NCI-H146 (cell line): Measurements from ENCODE around the gene ISL1.

ENCODE experiments used
- DNase-seq: peaks from one replicate; lab custom pipeline; 2025; lab: John Stamatoyannopoulos, UW

The ISL1 gene

DNA sequence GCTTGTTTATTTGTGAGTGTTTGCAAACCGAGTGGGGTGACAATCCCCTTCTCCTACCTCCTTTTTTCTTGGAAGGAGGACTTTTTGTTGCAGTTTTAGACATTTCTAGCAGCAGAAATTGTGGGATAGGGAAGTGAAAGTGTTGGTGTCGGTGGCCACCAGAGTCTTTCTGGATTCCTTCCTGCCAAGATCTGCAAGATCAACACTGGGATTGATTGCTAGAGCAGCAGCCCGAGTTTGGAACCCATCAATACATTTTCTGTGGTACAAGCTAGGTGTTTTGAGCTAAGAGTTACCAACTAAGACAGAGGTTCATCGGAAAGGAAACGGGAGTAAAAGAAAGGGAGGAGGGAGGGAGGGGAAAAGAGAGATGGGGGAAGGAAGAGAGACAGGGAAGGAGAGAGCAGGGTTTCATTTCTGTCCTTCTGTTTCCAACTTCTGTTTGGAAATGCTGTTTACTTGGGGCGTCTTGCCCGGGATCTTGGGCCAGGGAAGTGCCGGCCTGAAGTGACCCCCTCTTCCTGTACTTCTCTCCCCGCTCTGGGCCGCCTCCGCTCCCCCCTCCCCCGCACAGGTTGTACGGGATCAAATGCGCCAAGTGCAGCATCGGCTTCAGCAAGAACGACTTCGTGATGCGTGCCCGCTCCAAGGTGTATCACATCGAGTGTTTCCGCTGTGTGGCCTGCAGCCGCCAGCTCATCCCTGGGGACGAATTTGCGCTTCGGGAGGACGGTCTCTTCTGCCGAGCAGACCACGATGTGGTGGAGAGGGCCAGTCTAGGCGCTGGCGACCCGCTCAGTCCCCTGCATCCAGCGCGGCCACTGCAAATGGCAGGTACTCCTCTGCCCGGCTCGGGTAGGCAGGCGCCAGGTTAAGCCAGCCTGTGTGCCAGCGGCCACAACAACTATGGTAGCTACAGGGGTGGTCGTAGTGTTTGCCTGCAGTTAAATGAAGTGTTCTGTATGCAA is 4.0 kb downstream of the ISL1 start:
- peak; percentile 53 for DNase-seq

GRCh38 chr5:51387884-51388275 is 4.6 kb downstream of the ISL1 start:
- DNase-seq, result peak; percentile 70

GRCh38 chr5:51388488-51389287 is 5.4 kb downstream of the ISL1 start:
- no peak for DNase-seq

GRCh38 chr5:51389288-51389576 is 6.0 kb downstream of the ISL1 start:
- no peak for DNase-seq

DNA sequence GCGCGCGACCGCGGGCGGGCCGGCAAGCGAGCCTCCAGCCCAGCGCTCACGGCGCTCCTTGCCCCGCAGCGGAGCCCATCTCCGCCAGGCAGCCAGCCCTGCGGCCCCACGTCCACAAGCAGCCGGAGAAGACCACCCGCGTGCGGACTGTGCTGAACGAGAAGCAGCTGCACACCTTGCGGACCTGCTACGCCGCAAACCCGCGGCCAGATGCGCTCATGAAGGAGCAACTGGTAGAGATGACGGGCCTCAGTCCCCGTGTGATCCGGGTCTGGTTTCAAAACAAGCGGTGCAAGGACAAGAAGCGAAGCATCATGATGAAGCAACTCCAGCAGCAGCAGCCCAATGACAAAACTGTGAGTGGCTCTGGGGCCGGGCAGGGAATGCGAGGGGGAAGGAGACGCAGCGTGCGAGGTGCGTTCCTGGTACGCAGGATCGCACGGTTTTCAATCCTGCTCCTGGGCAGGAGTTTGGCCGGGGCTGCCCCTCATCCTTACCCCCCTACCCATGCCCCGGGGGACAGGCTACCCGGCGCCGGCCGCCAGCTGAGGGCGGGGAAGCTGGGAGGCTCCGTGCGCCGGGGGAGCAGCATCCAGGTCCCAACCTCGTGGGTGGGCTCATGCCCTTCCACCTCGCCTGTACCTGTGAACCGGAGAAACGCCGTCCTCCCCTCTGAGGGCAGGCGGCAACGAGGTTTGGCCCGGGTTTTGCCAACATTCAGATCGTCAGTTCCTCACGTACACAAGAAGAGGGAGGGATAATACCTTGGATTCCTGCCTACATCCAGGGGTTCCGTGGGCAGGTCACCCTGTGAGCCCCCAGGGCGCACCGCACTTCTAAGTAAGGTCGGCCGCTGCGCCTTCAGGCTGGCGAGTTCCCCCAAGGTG is 6.6 kb downstream of the ISL1 start:
- peak; percentile 5 for DNase-seq

DNA sequence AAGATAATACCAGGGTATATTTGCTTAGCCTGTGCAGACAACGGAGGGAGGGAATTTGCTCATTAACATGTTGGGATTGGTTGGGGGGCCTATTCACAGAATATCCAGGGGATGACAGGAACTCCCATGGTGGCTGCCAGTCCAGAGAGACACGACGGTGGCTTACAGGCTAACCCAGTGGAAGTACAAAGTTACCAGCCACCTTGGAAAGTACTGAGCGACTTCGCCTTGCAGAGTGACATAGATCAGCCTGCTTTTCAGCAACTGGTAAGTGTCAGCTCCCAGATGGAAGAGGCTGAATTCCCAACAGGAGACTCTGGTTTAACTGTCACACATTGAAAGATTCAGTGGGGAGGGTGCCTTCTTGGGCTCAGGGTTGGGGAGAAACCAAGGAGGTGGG is 7.9 kb downstream of the ISL1 start:
- peak; percentile 52 for DNase-seq

DNA sequence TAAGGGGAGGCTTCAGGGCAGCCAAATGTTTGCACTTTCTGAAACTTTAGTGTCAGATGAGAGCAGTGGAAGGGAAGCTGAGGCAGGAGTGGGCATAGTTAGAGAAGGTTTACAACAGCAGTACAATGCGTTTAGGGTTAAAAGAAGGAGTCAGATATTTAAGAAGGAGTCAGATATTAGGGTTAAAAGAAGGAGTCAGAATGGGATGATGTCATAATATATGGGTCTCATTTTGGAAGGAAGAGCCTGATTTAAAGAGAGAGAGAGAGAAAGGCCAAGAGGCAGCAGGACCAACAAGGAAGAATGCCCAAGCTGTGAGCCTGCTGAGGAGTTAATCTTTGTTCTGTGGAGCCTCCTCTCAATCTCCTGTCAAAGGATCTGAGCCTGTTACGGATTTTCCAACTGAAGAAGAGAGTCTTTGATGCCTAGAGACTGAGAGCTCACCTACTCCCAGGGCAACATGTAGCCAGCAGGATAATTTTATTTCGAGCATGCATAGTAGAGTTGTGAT is 9.5 kb downstream of the ISL1 start:
- DNase-seq, result no peak

DNA sequence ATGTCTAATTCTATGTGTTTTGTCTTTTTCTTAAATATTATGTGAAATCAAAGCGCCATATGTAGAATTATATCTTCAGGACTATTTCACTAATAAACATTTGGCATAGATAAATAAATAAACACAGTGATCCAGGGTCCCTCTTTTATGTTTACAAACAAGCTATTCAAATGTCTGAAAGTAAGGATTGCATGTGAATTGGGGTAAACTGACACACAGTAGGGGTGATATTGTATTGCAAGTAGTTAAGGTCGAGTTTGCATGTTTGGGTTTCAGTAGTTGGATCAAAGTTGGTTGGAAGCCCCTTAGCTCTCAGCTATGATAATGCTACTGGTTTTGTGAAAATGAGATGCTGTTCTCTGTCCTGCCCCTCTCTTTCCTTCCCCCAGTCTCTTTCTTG is 11.4 kb downstream of the ISL1 start:
- no peak for DNase-seq

GRCh38 chr5:51395245-51395644 is 12.0 kb downstream of the ISL1 start:
- DNase-seq, result no peak

GRCh38 chr5:51395666-51396356 is 12.6 kb downstream of the ISL1 start:
- DNase-seq, result no peak

GRCh38 chr5:51396797-51397196 is 13.5 kb downstream of the ISL1 start:
- no peak for DNase-seq

DNA sequence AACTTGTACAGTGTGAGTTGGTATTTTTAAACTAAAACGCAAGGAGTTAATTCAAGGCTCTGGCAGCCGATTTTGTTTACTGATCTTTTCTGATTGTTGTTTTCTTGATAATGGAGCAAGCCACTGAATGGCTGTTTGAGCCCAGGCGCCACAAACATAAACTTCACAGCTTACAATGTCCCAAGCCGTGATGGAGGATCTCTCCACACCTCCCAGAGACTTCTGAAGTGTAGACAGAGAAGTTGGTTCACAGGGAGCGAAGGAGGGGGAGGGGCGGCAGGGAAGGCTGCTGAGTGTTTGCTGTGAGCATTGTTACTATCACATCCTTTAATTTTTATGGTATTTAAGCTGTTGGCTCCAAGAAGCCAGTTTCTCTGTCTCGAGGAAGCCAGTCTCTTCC is 14.7 kb downstream of the ISL1 start:
- DNase-seq, result no peak

- no peak for DNase-seq
Observed at GRCh38 chr5:51398875-51399642, 15.8 kb downstream of the ISL1 start.

DNA sequence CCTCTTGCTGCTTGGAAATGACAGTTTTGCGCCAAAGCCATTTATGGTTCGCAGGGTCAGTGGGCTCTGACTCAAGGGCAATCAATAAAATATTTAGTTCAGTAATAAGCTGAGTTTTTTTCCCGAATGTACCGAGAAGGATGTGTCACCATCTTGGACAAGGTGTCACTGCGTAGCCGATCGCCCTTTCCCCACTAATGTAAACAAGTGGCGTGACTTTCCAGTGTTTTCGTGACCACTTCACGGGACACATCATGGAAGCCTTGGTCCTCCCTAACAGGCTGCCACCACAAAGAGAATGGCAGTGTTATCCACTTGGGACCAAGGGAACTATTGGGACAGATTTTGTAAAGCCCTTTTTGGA is 16.4 kb downstream of the ISL1 start:
- DNase-seq, result no peak

- no peak for DNase-seq
Observed at GRCh38 chr5:51404255-51404654, 21.0 kb downstream of the ISL1 start.

DNA sequence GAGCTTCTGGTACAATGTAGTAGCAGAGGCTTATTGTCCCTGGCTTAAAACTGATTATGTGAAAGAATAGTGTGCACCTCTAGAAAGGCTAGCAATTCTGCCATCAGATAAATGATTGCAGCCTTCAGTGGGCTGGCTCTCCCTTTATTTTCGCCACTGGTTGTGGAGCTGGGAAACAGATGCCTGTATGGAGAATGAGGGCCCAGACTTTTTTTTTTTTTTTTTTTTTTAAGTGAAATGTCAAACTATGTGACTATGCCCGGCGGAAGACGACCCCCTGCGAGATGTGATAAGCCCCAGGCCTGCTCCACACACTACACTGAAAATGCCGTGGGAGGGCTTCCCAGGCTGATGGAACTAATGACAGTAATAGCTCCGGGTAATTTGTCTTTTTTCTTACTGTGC is 28.7 kb downstream of the ISL1 start:
- DNase-seq, result peak; percentile 40

DNA sequence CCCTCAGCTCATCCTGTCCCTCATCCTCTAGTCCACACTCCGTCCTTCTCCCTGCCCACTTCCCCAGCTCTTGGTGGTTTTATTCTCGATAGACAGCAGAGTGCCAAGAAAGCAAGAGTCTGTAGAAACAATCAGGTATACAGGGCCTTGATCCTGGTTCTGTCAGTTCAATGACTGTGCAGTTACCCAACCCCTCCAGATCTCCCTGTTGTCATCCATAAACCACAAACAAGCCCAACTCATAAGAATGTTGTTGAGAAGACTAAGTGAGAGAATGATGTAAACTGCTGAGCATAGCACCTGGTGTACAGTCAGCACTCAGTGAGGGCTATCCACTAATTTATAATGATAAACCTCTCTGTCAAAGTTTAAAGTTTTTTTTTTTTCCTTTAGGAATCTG is 31.3 kb downstream of the ISL1 start:
- DNase-seq, result no peak

GRCh38 chr5:51416149-51416548 is 32.9 kb downstream of the ISL1 start:
- DNase-seq, result peak; percentile 23

DNA sequence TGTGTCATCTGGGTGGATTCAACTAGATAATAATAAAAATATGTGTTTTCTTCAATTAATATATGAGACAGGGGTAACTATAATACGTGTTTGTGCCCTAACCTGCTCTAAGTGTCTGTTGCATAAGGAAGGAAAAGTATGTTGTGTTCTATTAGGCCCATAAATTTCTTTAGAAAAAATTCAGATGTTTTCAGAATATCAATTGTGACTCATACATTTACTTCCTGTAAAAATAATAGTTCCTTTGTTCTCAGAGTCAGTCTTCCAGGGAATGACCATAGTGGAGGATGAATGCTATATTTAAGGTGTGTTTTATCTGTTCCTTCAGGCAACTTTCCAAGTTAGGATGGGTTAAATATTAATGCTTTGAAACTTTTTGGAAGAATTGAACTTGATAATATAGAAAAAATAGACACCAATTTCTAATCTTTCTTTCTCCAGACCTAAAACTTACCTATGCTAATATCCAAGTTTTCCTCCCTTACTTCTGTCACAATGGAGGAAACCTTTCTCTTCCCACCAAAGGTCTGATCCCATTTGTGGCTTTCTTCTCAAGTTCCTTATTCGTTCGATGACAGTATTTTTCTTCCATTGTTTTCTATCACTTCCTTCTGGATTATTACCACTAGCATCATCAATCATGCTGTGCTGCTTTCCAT is 49.9 kb downstream of the ISL1 start:
- no peak for DNase-seq

GRCh38 chr5:51439232-51439631 is 56.0 kb downstream of the ISL1 start:
- no peak for DNase-seq
